ENCODE results near the gene MAOB.

MAOB gene

DNA sequence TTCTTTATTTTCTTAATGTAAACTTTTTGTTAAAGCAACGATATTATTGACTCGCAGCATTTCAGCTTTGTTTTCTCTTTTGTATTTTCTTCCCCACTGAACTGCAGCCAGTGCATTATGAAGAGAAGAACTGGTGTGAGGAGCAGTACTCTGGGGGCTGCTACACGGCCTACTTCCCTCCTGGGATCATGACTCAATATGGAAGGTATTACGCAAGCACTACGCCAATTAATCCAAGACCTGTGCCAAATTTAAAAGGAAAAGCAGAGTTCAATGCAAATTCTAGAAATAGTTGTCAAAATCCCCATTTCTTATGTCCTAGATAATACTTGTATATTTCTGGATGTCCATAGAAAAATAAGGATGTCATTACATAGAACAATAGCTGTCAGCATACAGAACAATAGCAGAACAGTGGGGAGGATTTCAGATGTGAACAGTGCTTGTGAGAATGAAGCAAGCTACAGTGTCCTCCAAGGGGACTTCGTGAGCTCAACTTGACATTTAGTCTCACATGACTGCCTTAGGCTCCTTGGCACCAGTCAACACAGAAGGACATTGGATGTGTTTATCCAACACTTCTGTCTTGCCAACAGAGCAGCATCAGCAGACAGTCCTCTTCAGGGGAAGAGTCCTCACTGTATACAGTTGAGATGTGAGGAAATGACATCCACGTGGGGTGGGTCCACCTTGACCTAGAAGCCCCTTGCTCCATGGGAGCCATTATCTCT, 140.2 kb downstream of the MAOB start:
- H3K4me2 ChIP-seq (ENCODE audit: low read depth, low read length, poor library complexity, severe bottlenecking): no peak overlapping the region
- no peaks in the 10 kb centered on the region for H3K9me2 ChIP-seq (replicated peaks; ENCODE audit: low read depth, low read length)
- no peaks in the 10 kb centered on the region for H4K20me1 ChIP-seq (ENCODE audit: insufficient read depth, low read length, poor library complexity, severe bottlenecking)
- no peak overlapping the region for H3K9ac ChIP-seq (ENCODE audit: low read depth, low read length, poor library complexity, severe bottlenecking)
- TF ChIP-seq EZH2phosphoT487 (IDR thresholded peaks at IDR 0.05; ENCODE audit: borderline replicate concordance): no peak
- TF ChIP-seq, protein P1, sequence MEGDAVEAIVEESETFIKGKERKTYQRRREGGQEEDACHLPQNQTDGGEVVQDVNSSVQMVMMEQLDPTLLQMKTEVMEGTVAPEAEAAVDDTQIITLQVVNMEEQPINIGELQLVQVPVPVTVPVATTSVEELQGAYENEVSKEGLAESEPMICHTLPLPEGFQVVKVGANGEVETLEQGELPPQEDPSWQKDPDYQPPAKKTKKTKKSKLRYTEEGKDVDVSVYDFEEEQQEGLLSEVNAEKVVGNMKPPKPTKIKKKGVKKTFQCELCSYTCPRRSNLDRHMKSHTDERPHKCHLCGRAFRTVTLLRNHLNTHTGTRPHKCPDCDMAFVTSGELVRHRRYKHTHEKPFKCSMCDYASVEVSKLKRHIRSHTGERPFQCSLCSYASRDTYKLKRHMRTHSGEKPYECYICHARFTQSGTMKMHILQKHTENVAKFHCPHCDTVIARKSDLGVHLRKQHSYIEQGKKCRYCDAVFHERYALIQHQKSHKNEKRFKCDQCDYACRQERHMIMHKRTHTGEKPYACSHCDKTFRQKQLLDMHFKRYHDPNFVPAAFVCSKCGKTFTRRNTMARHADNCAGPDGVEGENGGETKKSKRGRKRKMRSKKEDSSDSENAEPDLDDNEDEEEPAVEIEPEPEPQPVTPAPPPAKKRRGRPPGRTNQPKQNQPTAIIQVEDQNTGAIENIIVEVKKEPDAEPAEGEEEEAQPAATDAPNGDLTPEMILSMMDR (conservative IDR thresholded peaks at IDR 0.05; ENCODE audit: low read length): no peak
- H3K36me3 ChIP-seq (ENCODE audit: insufficient read depth, low read length): no peaks in the 10 kb centered on the region
- H3K4me1 ChIP-seq (ENCODE audit: insufficient read depth, low read length, poor library complexity, severe bottlenecking): no peaks in the 10 kb centered on the region
- H2AFZ ChIP-seq (ENCODE audit: low read length): no peak overlapping the region
- no peaks in the 10 kb centered on the region for H3K27me3 ChIP-seq (ENCODE audit: insufficient read depth, low read length, poor library complexity, severe bottlenecking)
- no peaks in the 10 kb centered on the region for H3F3A ChIP-seq (ENCODE audit: low read depth)
- H3K9me3 ChIP-seq (ENCODE audit: insufficient read depth, low read depth, low read length): no peaks in the 10 kb centered on the region
- H3K4me3 ChIP-seq (ENCODE audit: low read length, poor library complexity, severe bottlenecking): no peak overlapping the region
- no peaks in the 10 kb centered on the region for H3K79me2 ChIP-seq (ENCODE audit: insufficient read depth, low read length)

DNA sequence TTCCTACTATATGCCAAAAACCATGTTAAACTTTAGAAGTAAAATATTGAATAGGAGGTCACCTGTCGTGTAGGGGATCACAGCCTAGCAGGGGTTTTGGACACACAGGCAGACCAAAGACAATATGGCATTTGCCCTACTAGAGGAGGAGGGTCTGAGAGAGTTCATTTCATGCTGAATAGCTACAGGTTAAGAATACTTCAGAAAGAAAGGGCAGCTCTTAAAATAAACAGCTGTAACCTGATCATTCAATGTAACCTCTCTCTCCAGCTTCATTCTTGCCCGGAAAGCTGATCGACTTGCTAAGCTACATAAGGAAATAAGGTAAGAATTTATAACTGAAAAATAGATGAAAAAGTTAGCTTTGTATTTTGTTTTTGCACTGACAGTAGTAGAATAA, 146.3 kb downstream of the MAOB start:
- H3K36me3 ChIP-seq (ENCODE audit: insufficient read depth, low read length): no peaks in the 10 kb centered on the region
- no peak for TF ChIP-seq EZH2phosphoT487 (IDR thresholded peaks at IDR 0.05; ENCODE audit: borderline replicate concordance)
- TF ChIP-seq, protein P1 (conservative IDR thresholded peaks at IDR 0.05; ENCODE audit: low read length): no peak
- no peaks in the 10 kb centered on the region for H4K20me1 ChIP-seq (ENCODE audit: insufficient read depth, low read length, poor library complexity, severe bottlenecking)
- H3K9me2 ChIP-seq (replicated peaks; ENCODE audit: low read depth, low read length): no peaks in the 10 kb centered on the region
- no peaks in the 10 kb centered on the region for H3K9me3 ChIP-seq (ENCODE audit: insufficient read depth, low read depth, low read length)
- H3K4me2 ChIP-seq (ENCODE audit: low read depth, low read length, poor library complexity, severe bottlenecking): no peak overlapping the region
- H3F3A ChIP-seq (ENCODE audit: low read depth): no peaks in the 10 kb centered on the region
- no peaks in the 10 kb centered on the region for H3K27me3 ChIP-seq (ENCODE audit: insufficient read depth, low read length, poor library complexity, severe bottlenecking)
- H3K79me2 ChIP-seq (ENCODE audit: insufficient read depth, low read length): no peaks in the 10 kb centered on the region
- H3K9ac ChIP-seq (ENCODE audit: low read depth, low read length, poor library complexity, severe bottlenecking): no peak overlapping the region
- no peak overlapping the region for H3K4me3 ChIP-seq (ENCODE audit: low read length, poor library complexity, severe bottlenecking)
- no peak overlapping the region for H2AFZ ChIP-seq (ENCODE audit: low read length)
- no peaks in the 10 kb centered on the region for H3K4me1 ChIP-seq (ENCODE audit: insufficient read depth, low read length, poor library complexity, severe bottlenecking)

DNA sequence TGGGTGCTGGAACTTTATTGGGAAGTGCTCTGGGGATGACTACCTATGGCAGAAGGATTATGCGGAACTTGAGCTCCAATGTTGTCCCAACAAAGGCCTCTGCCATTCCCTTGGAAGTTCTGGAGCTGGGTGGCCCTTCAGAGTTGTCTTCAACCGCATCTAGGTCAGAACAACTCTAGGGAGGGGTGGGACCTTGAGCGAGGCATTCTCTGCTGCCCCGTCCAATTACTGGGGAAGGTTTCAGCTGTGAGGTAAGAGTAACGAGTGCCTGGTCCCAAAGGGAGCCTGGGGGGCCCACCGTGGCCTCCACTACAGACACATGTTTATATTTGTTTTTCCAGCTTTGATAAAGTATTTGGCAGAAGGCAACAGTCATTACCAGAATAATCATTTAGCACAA, 146.7 kb downstream of the MAOB start:
- H3K9me2 ChIP-seq (replicated peaks; ENCODE audit: low read depth, low read length): no peaks in the 10 kb centered on the region
- no peak overlapping the region for H3K4me3 ChIP-seq (ENCODE audit: low read length, poor library complexity, severe bottlenecking)
- H3K27me3 ChIP-seq (ENCODE audit: insufficient read depth, low read length, poor library complexity, severe bottlenecking): no peaks in the 10 kb centered on the region
- H3K79me2 ChIP-seq (ENCODE audit: insufficient read depth, low read length): no peaks in the 10 kb centered on the region
- no peak overlapping the region for H3K9ac ChIP-seq (ENCODE audit: low read depth, low read length, poor library complexity, severe bottlenecking)
- no peak for TF ChIP-seq EZH2phosphoT487 (IDR thresholded peaks at IDR 0.05; ENCODE audit: borderline replicate concordance)
- TF ChIP-seq, protein P1 (conservative IDR thresholded peaks at IDR 0.05; ENCODE audit: low read length): no peak
- H3K4me1 ChIP-seq (ENCODE audit: insufficient read depth, low read length, poor library complexity, severe bottlenecking): no peaks in the 10 kb centered on the region
- H3K9me3 ChIP-seq (ENCODE audit: insufficient read depth, low read depth, low read length): no peaks in the 10 kb centered on the region
- no peaks in the 10 kb centered on the region for H3K36me3 ChIP-seq (ENCODE audit: insufficient read depth, low read length)
- no peak overlapping the region for H2AFZ ChIP-seq (ENCODE audit: low read length)
- H3F3A ChIP-seq (ENCODE audit: low read depth): no peaks in the 10 kb centered on the region
- H4K20me1 ChIP-seq (ENCODE audit: insufficient read depth, low read length, poor library complexity, severe bottlenecking): no peaks in the 10 kb centered on the region
- no peak overlapping the region for H3K4me2 ChIP-seq (ENCODE audit: low read depth, low read length, poor library complexity, severe bottlenecking)

All from Loucy (cell line).